Measurements from ENCODE around the gene PACRG.

DNA sequence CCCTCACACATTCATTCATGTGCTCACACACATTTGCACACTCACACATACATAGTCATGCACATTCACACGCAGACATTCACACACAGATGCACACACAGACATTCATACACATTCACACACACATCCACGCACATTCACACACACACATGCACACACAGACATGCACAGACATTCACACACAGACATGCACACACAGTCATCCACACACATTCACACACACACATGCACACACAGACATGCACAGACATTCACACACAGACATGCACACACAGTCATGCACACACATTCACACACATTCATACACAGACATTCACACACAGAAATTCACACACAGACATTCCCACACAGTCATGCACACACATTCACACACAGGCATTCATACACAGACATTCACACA lies 147.3 kb downstream of the PACRG start:
- TF ChIP-seq, protein P1, sequence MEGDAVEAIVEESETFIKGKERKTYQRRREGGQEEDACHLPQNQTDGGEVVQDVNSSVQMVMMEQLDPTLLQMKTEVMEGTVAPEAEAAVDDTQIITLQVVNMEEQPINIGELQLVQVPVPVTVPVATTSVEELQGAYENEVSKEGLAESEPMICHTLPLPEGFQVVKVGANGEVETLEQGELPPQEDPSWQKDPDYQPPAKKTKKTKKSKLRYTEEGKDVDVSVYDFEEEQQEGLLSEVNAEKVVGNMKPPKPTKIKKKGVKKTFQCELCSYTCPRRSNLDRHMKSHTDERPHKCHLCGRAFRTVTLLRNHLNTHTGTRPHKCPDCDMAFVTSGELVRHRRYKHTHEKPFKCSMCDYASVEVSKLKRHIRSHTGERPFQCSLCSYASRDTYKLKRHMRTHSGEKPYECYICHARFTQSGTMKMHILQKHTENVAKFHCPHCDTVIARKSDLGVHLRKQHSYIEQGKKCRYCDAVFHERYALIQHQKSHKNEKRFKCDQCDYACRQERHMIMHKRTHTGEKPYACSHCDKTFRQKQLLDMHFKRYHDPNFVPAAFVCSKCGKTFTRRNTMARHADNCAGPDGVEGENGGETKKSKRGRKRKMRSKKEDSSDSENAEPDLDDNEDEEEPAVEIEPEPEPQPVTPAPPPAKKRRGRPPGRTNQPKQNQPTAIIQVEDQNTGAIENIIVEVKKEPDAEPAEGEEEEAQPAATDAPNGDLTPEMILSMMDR (optimal IDR thresholded peaks at IDR 0.05 in 1 of 3, IDR thresholded peaks at IDR 0.05 in 1 of 3, conservative IDR thresholded peaks at IDR 0.05 in 1 of 3; ENCODE audit: extremely low read depth in 1 of 3, insufficient read depth in 2 of 3, low read length in 3 of 3), result no peak
- no peak for TF ChIP-seq EZH2 (IDR thresholded peaks at IDR 0.05; ENCODE audit: low read length)
